GM19025 (cell line): Measurements from ENCODE around the gene RHOXF1.
"Not testable (repeated sequence)": the region's sequence is repeated elsewhere in the genome, so short reads cannot be mapped to it uniquely, and the experiment has no call there.

ENCODE experiments used
- ATAC-seq: cut with Tn5 transposase; IDR thresholded peaks from one replicate; pipeline ENCODE4 v1.9.1; 2021; ENCODE audit warnings: mild to moderate bottlenecking, low read depth, moderate library complexity; ENCODE audit not compliant: unreplicated experiment

The RHOXF1 gene

GRCh38 chrX:120115438-120115963, at the start of gene RHOXF1:
Gene RHOXF1 (minus strand): TSS chrX:120115913. CDS start chrX:120115862, 51 bp downstream.
- ATAC-seq = no peak

GRCh38 chrX:120159086-120159485, 43.4 kb upstream of the RHOXF1 start:
- ATAC-seq = not testable (repeated sequence)

- ATAC-seq = not testable (repeated sequence)
Measured at GRCh38 chrX:120158313-120158712, 42.6 kb upstream of the RHOXF1 start, which contains the start of gene RHOXF2. Gene RHOXF2 (plus strand): TSS chrX:120158613. CDS start chrX:120158751, 138 bp downstream.

- ATAC-seq = not testable (repeated sequence)
Measured at GRCh38 chrX:120150109-120150744, 34.5 kb upstream of the RHOXF1 start.

- no peak for ATAC-seq
Measured at GRCh38 chrX:120147537-120147936, 31.8 kb upstream of the RHOXF1 start.

- ATAC-seq = not testable (repeated sequence)
Measured at GRCh38 chrX:120146323-120146722, 30.6 kb upstream of the RHOXF1 start.

GRCh38 chrX:120145295-120145925, 29.7 kb upstream of the RHOXF1 start:
- ATAC-seq = no peak

- no peak for ATAC-seq
Measured at GRCh38 chrX:120144178-120144844, 28.6 kb upstream of the RHOXF1 start.

- ATAC-seq = no peak
Measured at GRCh38 chrX:120140293-120140981, 24.7 kb upstream of the RHOXF1 start.

GRCh38 chrX:120137439-120137838, 21.7 kb upstream of the RHOXF1 start:
- no peak for ATAC-seq

GRCh38 chrX:120136840-120137239, 21.1 kb upstream of the RHOXF1 start:
- no peak for ATAC-seq

- ATAC-seq = no peak
Measured at GRCh38 chrX:120136128-120136527, 20.4 kb upstream of the RHOXF1 start.

GRCh38 chrX:120128306-120128846, 12.7 kb upstream of the RHOXF1 start:
- ATAC-seq = not testable (repeated sequence)

- ATAC-seq = no peak
Measured at GRCh38 chrX:120125444-120125843, 9.7 kb upstream of the RHOXF1 start.

- no peak for ATAC-seq
Measured at GRCh38 chrX:120120223-120120622, 4.5 kb upstream of the RHOXF1 start.

- no peak for ATAC-seq
Measured at GRCh38 chrX:120111611-120112010, 4.1 kb downstream of the RHOXF1 start.

GRCh38 chrX:120109378-120109777, 6.3 kb downstream of the RHOXF1 start:
- ATAC-seq = no peak

GRCh38 chrX:120104707-120105106, 11.0 kb downstream of the RHOXF1 start:
- not testable (repeated sequence) for ATAC-seq

GRCh38 chrX:120101057-120101456, 14.7 kb downstream of the RHOXF1 start:
- not testable (repeated sequence) for ATAC-seq

GRCh38 chrX:120090208-120090607, 25.5 kb downstream of the RHOXF1 start:
- ATAC-seq = no peak
